Renal cortex interstitium (tissue), 15 donors: ENCODE measurements around the gene PLEKHA4. TPM values are rescaled to one million over a fixed set of nuclear protein-coding genes. Genes with fewer than 3 reads are reported as not detected.
"Not testable (repeated sequence)": the region's sequence is repeated elsewhere in the genome, so short reads cannot be mapped to it uniquely, and the experiment has no call there.

Source experiments
- DNase-seq, 11 donors: peaks; one replicate each; pipeline ENCODE4 v3.0.0-alpha.2; 2013; ENCODE audit warnings: low read depth in 9 of 11, low spot score in 4 of 11; ENCODE audit errors: extremely low read depth in 1 of 11
- long read RNA-seq, 16 experiments: transcript quantifications; one replicate each; lab custom pipeline, GENCODE V29; 2026
- polyA plus RNA-seq, 3 donors: library from polyadenylated mRNA; unstranded; fragments of 120-200 nt; gene quantifications; one replicate each; pipeline ENCODE4 v1.2.1, GENCODE V29; 2013; ENCODE audit not compliant: insufficient read length in 3 of 3

The PLEKHA4 gene, protein sequence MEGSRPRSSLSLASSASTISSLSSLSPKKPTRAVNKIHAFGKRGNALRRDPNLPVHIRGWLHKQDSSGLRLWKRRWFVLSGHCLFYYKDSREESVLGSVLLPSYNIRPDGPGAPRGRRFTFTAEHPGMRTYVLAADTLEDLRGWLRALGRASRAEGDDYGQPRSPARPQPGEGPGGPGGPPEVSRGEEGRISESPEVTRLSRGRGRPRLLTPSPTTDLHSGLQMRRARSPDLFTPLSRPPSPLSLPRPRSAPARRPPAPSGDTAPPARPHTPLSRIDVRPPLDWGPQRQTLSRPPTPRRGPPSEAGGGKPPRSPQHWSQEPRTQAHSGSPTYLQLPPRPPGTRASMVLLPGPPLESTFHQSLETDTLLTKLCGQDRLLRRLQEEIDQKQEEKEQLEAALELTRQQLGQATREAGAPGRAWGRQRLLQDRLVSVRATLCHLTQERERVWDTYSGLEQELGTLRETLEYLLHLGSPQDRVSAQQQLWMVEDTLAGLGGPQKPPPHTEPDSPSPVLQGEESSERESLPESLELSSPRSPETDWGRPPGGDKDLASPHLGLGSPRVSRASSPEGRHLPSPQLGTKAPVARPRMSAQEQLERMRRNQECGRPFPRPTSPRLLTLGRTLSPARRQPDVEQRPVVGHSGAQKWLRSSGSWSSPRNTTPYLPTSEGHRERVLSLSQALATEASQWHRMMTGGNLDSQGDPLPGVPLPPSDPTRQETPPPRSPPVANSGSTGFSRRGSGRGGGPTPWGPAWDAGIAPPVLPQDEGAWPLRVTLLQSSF
- polyA plus RNA-seq: 10 to 100 TPM; 20.6 to 29.6 (median 27.9) TPM
- long read RNA-seq, donor 1, partial matches to known transcripts: 0 of 2 reads
- long read RNA-seq, donor 1, other reads (novel, unspliced or antisense): 0 of 2 reads
- long read RNA-seq, donor 2, partial matches to known transcripts: 62 of 72 reads
- long read RNA-seq, donor 2, other reads (novel, unspliced or antisense): 7 of 72 reads
- long read RNA-seq, donor 3, partial matches to known transcripts: 25 of 30 reads
- long read RNA-seq, donor 3, other reads (novel, unspliced or antisense): 0 of 30 reads
- long read RNA-seq, donor 4, transcript PLEKHA4-211 (2 exons, 667 nt): major isoform, 5 of 7 reads
- long read RNA-seq, donor 4, partial matches to known transcripts: 0 of 7 reads
- long read RNA-seq, donor 4, other reads (novel, unspliced or antisense): 0 of 7 reads
- long read RNA-seq, donor 5, partial matches to known transcripts: 391 of 435 reads
- long read RNA-seq, donor 5, other reads (novel, unspliced or antisense): 40 of 435 reads
- long read RNA-seq, donor 6, partial matches to known transcripts: 267 of 281 reads
- long read RNA-seq, donor 6, other reads (novel, unspliced or antisense): 12 of 281 reads
- long read RNA-seq, donor 7, partial matches to known transcripts: 7 of 11 reads
- long read RNA-seq, donor 7, other reads (novel, unspliced or antisense): 0 of 11 reads
- long read RNA-seq, donor 8, partial matches to known transcripts: 25 of 27 reads
- long read RNA-seq, donor 8, other reads (novel, unspliced or antisense): 0 of 27 reads
- long read RNA-seq, donor 9: 0 reads
- long read RNA-seq, donor 10, partial matches to known transcripts: 231 of 234 reads
- long read RNA-seq, donor 10, other reads (novel, unspliced or antisense): 0 of 234 reads
- long read RNA-seq, donor 11, partial matches to known transcripts: 35 of 36 reads
- long read RNA-seq, donor 11, other reads (novel, unspliced or antisense): 0 of 36 reads
- long read RNA-seq, donor 12, partial matches to known transcripts: 0 of 1 reads
- long read RNA-seq, donor 12, other reads (novel, unspliced or antisense): 0 of 1 reads
- long read RNA-seq, donor 13, partial matches to known transcripts: 44 of 54 reads
- long read RNA-seq, donor 13, other reads (novel, unspliced or antisense): 9 of 54 reads
- long read RNA-seq, donor 14, partial matches to known transcripts: 0 of 1 reads
- long read RNA-seq, donor 14, other reads (novel, unspliced or antisense): 0 of 1 reads
- long read RNA-seq, donor 15, partial matches to known transcripts: 0 of 2 reads
- long read RNA-seq, donor 15, other reads (novel, unspliced or antisense): 0 of 2 reads
- long read RNA-seq, donor 16, transcript PLEKHA4-211 (2 exons, 667 nt): minor isoform, 6 of 154 reads
- long read RNA-seq, donor 16, transcript PLEKHA4-201 (20 exons, 3,088 nt): major isoform, 7 of 154 reads
- long read RNA-seq, donor 16, partial matches to known transcripts: 140 of 154 reads
- long read RNA-seq, donor 16, other reads (novel, unspliced or antisense): 0 of 154 reads

GRCh38 chr19:48868114-48868886 is at the start of gene PLEKHA4:
Gene PLEKHA4 (minus strand): TSS chr19:48868617. CDS start chr19:48867620, 997 bp downstream.
- no peak for DNase-seq

- no peak for DNase-seq
These were observed 49.7 kb upstream of the PLEKHA4 start for GRCh38 chr19:48918071-48918470.

DNA sequence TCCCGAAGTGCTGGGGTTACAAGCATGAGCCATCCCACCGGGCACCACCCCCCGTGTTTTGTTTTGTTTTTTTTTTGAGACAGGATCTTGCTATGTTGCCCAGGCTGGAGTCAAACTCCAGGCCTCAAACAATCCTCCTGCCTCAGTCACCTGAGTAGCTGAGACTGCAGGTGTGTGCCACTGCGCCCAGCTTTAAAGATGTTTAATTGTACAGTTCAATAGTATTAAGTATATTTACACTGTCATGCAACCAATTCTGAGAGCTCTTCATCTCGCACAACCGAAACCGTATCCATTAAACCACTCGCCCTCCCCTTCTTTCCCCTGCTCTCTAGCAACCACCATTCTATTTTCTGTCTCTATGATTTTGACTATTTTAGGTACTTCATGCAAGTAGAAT is 47.3 kb upstream of the PLEKHA4 start:
- no peak for DNase-seq

- no peak for DNase-seq
These were observed 45.8 kb upstream of the PLEKHA4 start for GRCh38 chr19:48914181-48914580.

DNA sequence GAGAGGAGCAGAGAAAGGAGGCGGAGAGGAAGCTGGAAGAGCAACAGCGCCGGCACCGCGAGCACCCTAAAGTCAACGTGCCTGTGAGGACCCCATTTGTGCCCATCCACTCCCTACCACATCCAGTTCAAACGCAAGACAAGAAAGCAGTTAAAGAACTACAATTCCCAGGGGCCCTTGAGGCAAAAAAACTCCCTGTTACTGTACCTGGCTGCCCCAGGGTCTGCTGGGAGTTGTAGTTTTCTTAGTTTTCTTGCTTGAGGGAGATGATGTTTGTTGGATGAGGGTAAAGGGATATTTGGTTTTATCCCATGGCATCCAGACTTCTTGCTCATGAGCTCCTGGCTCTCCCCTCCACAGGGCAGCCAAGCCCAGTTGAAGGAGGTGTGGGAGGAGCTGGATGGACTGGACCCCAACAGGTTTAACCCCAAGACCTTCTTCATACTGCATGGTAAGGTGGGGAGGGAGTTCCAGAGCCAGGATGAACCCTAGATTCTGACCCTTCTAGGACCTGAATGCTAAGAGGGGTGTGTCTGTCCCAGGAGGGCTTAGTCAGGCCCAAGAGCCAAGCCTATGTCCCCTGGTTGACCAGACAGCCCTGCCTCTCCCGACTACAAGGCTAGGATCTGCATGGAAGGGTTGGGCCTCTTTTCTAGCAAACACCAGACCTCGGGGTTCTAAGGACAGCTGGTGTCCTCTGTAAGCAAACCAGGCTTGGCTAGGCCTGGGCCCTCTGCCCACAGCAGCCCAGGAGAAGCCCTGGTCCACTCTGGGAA is 44.9 kb upstream of the PLEKHA4 start:
- DNase-seq: no peak

DNA sequence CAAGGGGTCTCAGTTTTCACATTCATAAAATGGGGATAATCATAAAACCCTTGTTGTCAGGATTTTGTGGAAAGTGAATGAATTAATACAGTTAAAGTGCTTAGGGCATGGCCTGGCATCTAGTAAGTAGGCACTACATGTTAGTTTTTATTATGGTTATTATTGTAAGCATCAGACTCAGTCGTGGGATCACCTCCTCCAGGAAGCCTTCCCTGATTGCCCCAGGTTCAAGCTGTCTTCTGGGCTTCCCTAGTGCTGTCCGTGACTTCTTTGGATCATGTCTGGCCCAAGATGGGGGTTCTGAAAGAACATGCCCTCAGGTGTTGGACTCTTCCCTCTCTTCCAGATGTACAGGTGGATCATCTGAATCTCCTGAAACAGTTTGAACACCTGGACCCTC is 42.4 kb upstream of the PLEKHA4 start:
- no peak for DNase-seq

- not testable (repeated sequence) for DNase-seq
These were observed 41.1 kb upstream of the PLEKHA4 start for GRCh38 chr19:48909424-48910077.

DNA sequence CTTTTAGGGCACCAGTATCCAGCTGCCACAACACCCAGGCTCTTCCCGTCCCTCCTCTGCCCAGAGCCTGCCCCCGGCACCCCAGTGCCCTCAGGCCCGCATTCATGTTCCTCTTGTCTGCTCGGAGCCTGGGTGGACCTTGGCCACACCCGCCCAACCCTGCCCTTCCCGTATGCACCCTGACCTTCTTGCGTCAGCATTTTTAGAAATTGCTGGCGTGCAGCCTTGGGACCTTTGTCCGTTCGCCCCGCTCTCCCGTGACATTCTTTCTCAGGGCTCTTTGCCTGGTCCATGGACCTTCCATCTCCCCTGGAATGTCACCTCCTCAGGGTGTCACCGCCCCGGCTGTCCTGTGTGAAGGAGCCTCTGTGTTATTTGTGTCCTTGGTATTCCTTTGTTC is 39.3 kb upstream of the PLEKHA4 start:
- peak in 1 of 11 donors; percentile 37 for DNase-seq

DNA sequence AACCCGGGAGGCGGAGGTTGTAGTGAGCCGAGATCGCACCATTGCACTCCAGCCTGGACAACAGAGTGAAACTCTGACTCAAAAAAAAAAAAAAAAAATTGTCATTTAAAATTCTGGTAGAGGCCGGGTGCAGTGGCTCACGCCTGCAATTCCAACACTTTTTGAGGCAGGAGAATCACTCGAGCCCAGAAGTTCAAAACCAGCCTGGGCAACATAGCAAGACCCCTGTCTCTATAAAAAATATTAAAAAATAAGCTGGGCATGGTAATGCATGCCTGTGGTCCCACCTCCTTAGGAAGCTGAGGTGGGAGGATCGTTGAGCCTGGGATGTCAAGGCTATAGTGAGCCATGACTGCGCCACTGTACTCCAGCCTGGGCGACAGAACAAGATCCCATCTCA is 37.9 kb upstream of the PLEKHA4 start:
- DNase-seq: no peak

GRCh38 chr19:48905664-48906063 is 37.2 kb upstream of the PLEKHA4 start:
- no peak for DNase-seq

DNA sequence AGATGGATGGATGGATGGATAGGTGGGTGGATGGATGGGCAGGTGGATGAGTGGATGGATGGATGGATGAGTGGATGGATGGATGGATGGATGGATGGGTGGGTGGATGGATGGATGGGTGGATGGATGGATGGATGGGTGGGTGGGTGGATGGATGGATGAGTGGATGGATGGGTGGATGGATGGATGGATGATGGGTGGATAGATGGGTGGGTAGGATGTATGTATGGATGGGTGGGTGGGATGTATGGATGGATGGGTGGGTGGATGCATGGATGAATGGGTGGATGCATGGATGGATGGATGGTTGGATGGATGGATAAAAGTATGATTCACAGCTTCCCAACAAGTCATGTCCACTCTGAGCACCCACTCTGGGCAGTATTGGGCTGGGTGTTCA is 35.4 kb upstream of the PLEKHA4 start:
- not testable (repeated sequence) for DNase-seq

DNA sequence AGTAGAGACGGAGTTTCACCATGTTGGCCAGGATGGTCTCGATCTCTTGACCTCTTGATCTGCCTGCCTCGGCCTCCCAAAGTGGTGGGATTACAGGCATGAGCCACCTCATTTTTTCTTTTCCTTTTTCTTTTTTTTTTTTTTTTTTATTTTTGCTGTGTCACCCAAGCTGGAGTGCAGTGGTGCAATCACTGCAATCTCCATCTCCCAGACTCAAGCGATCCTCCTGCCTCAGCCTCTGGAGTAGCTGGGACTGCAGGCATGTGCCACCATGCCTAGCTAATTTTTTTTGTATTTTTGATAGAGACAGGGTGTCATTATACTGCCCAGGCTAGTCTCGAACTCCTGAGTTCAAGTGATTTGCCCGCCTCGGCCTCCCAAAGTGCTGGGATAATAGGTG is 33.9 kb upstream of the PLEKHA4 start:
- DNase-seq: not testable (repeated sequence)

GRCh38 chr19:48900477-48901406 is 32.3 kb upstream of the PLEKHA4 start:
- no peak for DNase-seq

GRCh38 chr19:48899781-48900476 is 31.5 kb upstream of the PLEKHA4 start, which contains the start of gene NUCB1:
Gene NUCB1 (plus strand): TSS chr19:48900312. CDS start chr19:48900797, 485 bp downstream.
- DNase-seq: peak; percentile 95 to 99 (median 99)
